ENCODE measurements around the gene IGF1R.

The IGF1R gene

GRCh38 chr15:98841419-98841970 is 193.2 kb downstream of the IGF1R start:
- no peak for DNase-seq

GRCh38 chr15:98842192-98842972 is 194.0 kb downstream of the IGF1R start:
- no peak for DNase-seq

GRCh38 chr15:98842973-98843285 is 194.6 kb downstream of the IGF1R start:
- DNase-seq: no peak

GRCh38 chr15:98843844-98844243 is 195.5 kb downstream of the IGF1R start:
- DNase-seq: no peak

GRCh38 chr15:98844261-98844660 is 195.9 kb downstream of the IGF1R start:
- DNase-seq: no peak

- DNase-seq: no peak
Observed at GRCh38 chr15:98845138-98845884, 197.0 kb downstream of the IGF1R start.

GRCh38 chr15:98850961-98851572 is 202.7 kb downstream of the IGF1R start:
- peak; percentile 56 for DNase-seq

- DNase-seq: peak; percentile 74
Observed at GRCh38 chr15:98853161-98853560, 204.8 kb downstream of the IGF1R start.

- DNase-seq: no peak
Observed at GRCh38 chr15:98853617-98854420, 205.5 kb downstream of the IGF1R start.

GRCh38 chr15:98854496-98854895 is 206.2 kb downstream of the IGF1R start:
- no peak for DNase-seq

- no peak for DNase-seq
Observed at GRCh38 chr15:98855067-98855814, 206.9 kb downstream of the IGF1R start.

- DNase-seq: no peak
Observed at GRCh38 chr15:98855815-98856531, 207.6 kb downstream of the IGF1R start.

GRCh38 chr15:98856532-98856907 is 208.2 kb downstream of the IGF1R start:
- no peak for DNase-seq

GRCh38 chr15:98858610-98859023 is 210.3 kb downstream of the IGF1R start:
- DNase-seq: no peak

- DNase-seq: no peak
Observed at GRCh38 chr15:98859149-98859548, 210.8 kb downstream of the IGF1R start.

- no peak for DNase-seq
Observed at GRCh38 chr15:98860281-98861041, 212.1 kb downstream of the IGF1R start.

GRCh38 chr15:98861188-98861587 is 212.8 kb downstream of the IGF1R start:
- no peak for DNase-seq

GRCh38 chr15:98863983-98864382 is 215.6 kb downstream of the IGF1R start:
- DNase-seq: no peak

- DNase-seq: peak; percentile 71
Observed at GRCh38 chr15:98865397-98866339, 217.3 kb downstream of the IGF1R start.

Measured in NCI-H1694 treated with DMSO at 0.1 percent for 48 hours (cell line).